GM21619 (cell line): ENCODE measurements around the gene JAG2.

Source experiments
- ATAC-seq: cut with Tn5 transposase; IDR thresholded peaks from one replicate; pipeline ENCODE4 v1.9.1; 2021; ENCODE audit not compliant: unreplicated experiment

Gene JAG2

DNA sequence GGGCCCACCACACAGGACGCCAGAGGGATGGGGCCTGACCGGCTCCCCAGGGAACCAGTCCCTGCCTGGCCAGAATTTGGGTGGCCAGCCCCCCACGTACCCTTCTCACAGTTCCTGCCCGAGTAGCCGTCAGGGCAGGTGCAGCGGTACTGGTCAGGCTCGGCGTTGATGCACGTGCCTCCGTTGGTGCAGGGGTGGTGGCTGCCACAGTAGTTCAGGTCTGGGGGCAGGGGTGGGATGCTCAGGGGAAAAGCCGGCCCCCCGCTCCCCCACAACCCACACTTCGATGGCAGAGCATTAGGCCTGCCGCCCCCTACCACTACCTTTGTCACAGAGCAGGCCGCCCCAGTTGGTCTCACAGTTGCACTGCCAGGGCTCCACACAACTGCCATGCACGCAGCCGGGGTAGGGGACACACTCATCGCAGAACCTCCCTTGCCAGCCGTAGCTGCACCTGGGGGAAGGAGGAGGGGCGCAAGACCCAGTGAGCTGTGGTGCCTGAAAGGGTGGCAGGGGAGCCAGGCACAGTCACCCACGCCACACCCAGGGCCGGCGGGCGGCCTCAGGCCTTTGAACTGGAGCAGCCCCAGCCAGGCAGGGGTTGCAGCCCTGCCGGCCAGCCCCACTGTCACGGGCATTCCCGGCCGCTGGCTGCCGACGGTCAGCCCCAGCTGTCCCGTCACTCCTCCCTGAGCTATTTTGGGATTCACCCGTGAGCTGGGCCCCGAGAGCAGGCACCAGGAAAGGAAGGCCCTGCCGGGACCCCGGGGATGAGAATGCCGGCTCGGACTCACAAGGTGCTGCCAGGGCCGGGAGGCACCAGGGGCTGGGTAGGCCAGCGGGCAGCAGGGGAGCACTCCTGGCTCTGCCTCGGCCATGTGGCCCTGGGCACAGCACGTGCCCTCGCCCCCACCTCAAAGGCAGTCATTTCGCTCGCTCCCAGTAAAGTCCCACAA is 16.5 kb downstream of the JAG2 start:
- ATAC-seq = no peak

GRCh38 chr14:105151084-105151837 is 17.3 kb downstream of the JAG2 start:
- no peak for ATAC-seq

DNA sequence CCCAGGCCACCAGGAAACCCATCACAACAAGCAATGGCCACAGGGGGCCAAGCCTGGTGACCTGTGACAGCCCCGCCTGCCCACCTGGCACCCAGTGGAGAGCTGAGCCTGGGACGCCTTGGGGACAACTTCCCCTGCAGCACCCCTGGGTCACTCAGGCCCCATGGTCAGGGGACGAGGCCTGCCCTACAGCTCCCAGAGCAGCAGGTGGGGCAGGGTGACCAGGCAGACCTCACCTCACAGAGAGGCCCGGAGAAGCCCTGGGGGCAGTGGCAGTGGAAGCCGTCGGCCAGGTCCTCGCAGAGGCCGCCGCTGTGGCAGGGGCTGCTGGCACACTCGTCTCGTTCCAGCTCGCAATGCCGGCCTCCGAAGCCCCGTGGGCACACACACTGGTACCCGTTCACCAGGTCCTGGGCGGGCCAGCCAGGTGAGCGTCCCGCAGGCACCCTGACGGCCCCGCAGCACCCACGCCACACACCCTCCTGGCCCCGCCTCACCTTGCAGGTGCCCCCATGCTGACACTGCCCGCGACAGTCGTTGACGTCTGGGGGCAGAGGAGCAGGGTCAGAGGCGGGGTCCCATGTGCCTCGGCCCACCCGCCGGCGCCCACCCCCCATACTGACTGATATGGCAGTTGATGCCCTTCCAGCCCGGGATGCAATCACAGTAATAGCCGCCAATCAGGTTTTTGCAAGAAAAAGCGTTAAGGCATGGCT is 18.1 kb downstream of the JAG2 start:
- no peak for ATAC-seq

DNA sequence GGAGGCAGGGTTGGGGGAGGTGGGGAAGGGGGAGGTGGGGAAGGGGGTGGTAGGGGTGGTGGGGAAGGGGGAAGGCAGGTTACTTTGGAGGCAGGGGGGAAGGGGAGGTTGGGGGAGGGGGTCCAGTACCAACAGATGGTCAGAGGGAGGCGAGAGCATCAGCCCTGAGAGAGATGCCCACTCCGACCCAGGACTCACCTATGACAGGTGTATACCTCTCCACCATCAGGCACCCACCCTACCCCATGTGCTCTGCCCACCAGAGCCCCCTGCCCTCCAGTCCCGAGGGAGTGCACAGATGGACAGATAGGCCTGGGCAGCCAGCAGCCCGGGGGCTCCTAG is 18.6 kb downstream of the JAG2 start:
- ATAC-seq = no peak

- no peak for ATAC-seq
Measured at GRCh38 chr14:105149146-105149781, 19.3 kb downstream of the JAG2 start.

- no peak for ATAC-seq
Measured at GRCh38 chr14:105148604-105149145, 19.9 kb downstream of the JAG2 start.

- no peak for ATAC-seq
Measured at GRCh38 chr14:105147671-105148603, 20.6 kb downstream of the JAG2 start.

DNA sequence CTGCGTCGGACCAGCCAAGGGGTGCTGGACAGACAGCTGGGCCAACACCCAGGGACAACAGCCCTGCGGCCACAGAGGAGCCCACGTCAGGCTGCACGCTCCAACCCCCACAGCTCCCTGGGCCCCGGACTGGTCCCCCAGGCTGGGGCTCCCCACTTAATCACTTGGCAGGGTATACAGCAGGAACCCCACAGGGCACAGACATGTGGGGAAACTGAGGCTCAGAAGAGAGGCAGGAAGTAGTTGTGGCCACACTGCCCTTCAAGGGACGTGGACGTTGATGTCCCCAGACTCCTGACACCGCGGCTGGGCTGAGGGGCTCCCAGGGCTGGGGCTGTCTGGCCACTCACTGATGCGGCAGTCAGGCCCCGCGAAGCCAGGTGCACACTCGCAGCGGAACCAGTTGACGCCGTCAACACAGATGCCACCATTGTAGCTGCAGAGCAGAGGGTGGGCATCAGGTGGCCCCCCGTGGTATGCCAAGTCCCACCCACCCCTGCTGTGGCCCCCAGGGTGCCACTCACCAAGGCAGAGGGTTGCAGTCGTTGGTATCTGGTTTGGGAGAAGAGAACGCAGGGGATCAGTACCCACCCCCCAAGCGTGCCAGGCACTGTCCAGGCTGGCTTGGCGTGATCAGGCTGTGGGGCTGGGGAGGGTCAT is 21.5 kb downstream of the JAG2 start:
- no peak for ATAC-seq

DNA sequence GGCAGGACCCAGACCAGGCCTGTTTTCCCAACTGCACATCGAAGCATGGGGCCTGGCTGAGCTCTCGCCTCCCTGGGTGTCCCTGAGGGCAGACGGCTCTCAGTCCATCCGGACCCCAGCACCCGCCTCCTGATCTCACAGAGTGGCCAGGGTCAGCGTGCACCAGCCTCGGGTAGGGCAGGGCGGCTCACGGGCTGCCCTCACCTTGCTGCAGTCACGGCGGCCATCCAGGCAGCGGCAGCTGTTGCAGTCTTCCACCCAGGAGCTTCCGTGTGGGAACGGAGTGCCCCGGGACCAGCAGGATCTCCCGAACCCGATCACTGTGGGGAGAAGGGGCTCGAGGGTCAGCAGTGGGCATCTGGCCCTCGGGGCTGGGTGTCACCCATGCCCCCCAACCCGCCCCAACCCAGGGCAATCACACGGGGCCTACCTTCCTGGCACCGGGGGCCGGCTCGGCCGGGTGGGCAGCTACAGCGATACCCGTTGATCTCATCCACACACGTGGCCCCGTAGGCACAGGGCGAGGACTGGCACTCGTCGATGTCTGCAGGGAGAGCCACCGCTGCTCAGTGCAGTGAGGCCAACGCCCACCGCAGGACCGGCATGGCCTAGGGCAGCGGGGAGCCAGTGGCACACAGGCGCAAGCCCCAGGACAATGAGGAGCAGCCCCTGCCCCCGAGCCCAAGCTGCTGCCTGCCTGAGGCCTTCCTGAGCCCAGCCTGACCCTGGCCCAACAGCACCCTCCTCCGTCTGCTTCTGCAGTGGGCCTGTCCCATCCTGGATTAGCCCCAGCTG is 22.2 kb downstream of the JAG2 start:
- ATAC-seq = no peak

GRCh38 chr14:105145381-105146180 is 23.0 kb downstream of the JAG2 start:
- ATAC-seq = no peak

GRCh38 chr14:105144666-105145380 is 23.8 kb downstream of the JAG2 start:
- ATAC-seq = no peak

DNA sequence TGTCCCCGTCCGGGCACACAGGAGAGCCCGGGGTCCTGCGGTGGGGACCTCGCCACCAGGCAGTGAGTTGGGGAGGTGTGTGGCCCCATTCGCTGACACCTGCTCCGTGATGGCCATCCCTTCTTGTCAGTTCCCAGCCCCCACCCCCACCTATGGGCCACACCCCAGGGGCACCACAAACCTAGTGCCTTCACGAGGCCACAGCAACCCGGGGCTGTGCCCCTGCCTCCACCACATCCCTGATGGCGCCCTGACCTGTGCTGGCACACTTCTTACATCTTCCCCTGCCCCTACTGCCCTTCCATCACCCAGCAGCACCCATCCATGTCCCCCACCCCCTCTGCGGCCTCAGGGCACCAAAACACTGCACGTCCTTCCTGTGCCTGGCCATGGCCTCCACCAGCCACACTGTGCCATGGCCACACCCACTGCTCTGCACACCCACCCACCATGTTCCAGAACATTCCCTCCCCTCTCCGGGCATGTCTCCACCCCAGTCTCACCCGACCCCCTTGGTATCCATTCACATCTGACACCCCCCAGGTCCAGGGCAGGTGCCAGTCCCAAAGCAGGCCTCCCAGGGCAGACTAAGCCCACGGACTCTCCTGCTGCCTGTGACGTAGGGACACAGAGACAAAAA is 24.4 kb downstream of the JAG2 start:
- no peak for ATAC-seq

DNA sequence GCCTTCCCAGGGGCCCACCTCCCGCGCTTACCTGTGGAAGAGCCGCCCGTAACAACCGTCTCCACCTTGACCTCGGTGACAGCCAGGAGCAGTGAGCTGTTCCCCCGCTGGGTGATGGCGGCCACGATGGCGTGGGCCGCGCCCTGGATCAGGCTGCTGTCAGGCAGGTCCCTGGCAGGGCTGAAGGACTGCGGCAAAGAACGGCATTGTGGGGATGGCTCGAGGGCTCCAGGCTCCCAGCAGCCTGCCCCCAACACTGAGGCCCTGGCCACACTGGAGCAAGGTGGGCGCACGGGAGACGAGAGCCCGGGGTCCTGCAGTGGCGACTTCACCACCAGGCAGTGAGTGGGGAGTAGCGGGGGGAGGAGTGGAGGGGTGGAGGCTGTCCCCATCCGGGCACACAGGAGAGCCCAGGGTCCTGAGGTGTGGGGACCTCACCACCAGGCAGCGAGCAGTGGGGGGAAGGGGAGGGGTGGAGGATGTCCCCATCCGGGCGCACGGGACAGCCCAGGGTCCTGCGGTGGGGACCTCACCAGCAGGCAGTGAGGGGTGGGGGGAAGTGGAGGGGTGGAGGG is 25.0 kb downstream of the JAG2 start:
- ATAC-seq = no peak

GRCh38 chr14:105142651-105143450 is 25.7 kb downstream of the JAG2 start:
- no peak for ATAC-seq
